Fibroblast of lung (primary cell): Measurements from ENCODE around the gene SPTB.

Experiments used
- CTCF ChIP-seq, 2 donors: IDR thresholded peaks in 1 of 2; conservative IDR thresholded peaks in 1 of 2; 1 replicate in 1 of 2; 2 replicates in 1 of 2; pipeline ENCODE4 v1.5.1; 2011 to 2012; ENCODE audit warnings: low read length in 2 of 2, control low read depth in 1 of 2, inconsistent platforms in 1 of 2, low read depth in 1 of 2, mild to moderate bottlenecking in 1 of 2
- EZH2 ChIP-seq: IDR thresholded peaks from 2 replicates; pipeline ENCODE4 v1.5.1; 2012; ENCODE audit warnings: low read length, control low read depth, mild to moderate bottlenecking; ENCODE audit errors: missing control alignments

- no peak for TF ChIP-seq CTCF (conservative IDR thresholded peaks at IDR 0.05 in 1 of 2, IDR thresholded peaks at IDR 0.05 in 1 of 2; ENCODE audit: low read depth in 1 of 2, low read length in 2 of 2)
- no peak for TF ChIP-seq EZH2
Observed at GRCh38 chr14:64721391-64721791, 158.3 kb downstream of the SPTB start.
